Keratinocyte (primary cell): ENCODE measurements around the gene SLC25A14. TPM values are rescaled to one million over a fixed set of nuclear protein-coding genes. Genes with fewer than 3 reads are reported as not detected.

Experiments used
- DNase-seq: peaks from one replicate; pipeline ENCODE4 v3.0.0-alpha.2; 2011; ENCODE audit warnings: low read depth, missing footprints, low spot score
- FAIRE-seq: peaks from 2 replicates; lab custom pipeline; 2011; peaks lifted over from hg19 to GRCh38; lab: Jason Lieb, UNC
- H2AFZ ChIP-seq: 2 replicates; pipeline ENCODE4 v1.6.0; 2012; ENCODE audit warnings: low read length, control low read depth, inconsistent platforms; ENCODE audit not compliant: control insufficient read depth
- H3K27ac ChIP-seq: 2 replicates; pipeline ENCODE4 v1.5.1; 2011; ENCODE audit warnings: low read length; ENCODE audit not compliant: control insufficient read depth, insufficient read depth
- H3K27me3 ChIP-seq: 3 replicates; pipeline ENCODE4 v1.6.0; 2011; ENCODE audit warnings: low read length; ENCODE audit not compliant: control insufficient read depth, insufficient read depth; ENCODE audit errors: extremely low read depth
- H3K36me3 ChIP-seq, 2 experiments: 2 replicates in 1 of 2; 3 replicates in 1 of 2; pipeline ENCODE4 v1.5.1; 2011; ENCODE audit warnings: low read length in 2 of 2, mild to moderate bottlenecking in 1 of 2; ENCODE audit not compliant: control insufficient read depth in 2 of 2, insufficient read depth in 2 of 2; ENCODE audit errors: extremely low read depth in 1 of 2
- H3K4me1 ChIP-seq: 3 replicates; pipeline ENCODE4 v1.5.1; 2011; ENCODE audit warnings: low read length; ENCODE audit not compliant: control insufficient read depth, insufficient read depth; ENCODE audit errors: extremely low read depth
- H3K4me2 ChIP-seq: 3 replicates; pipeline ENCODE4 v1.6.0; 2011; ENCODE audit warnings: low read depth, low read length; ENCODE audit not compliant: control insufficient read depth, insufficient read depth; ENCODE audit errors: extremely low read depth
- H3K4me3 ChIP-seq, 3 experiments: fragments of 200-600 bp in 1 of 3; sonication (generic) in 1 of 3; 2 replicates in 2 of 3; 3 replicates in 1 of 3; pipeline ENCODE4 v1.5.1; 2011 to 2016; ENCODE audit warnings: low read length in 3 of 3, mild to moderate bottlenecking in 3 of 3, control low read depth in 2 of 3, inconsistent platforms in 1 of 3, low read depth in 1 of 3, mixed read lengths in 1 of 3, mixed run types in 1 of 3, moderate library complexity in 1 of 3; ENCODE audit not compliant: control insufficient read depth in 2 of 3, insufficient read depth in 2 of 3; ENCODE audit errors: extremely low read depth in 1 of 3
- H3K79me2 ChIP-seq: 2 replicates; pipeline ENCODE4 v1.6.0; 2012; ENCODE audit warnings: low read length; ENCODE audit not compliant: control insufficient read depth, insufficient read depth
- H3K9ac ChIP-seq: 3 replicates; pipeline ENCODE4 v1.6.0; 2011; ENCODE audit warnings: low read length; ENCODE audit not compliant: control insufficient read depth, insufficient read depth; ENCODE audit errors: extremely low read depth
- H3K9me1 ChIP-seq: 3 replicates; pipeline ENCODE4 v1.6.0; 2011; ENCODE audit warnings: low read length; ENCODE audit not compliant: control insufficient read depth, insufficient read depth; ENCODE audit errors: extremely low read depth
- H3K9me3 ChIP-seq: 2 replicates; pipeline ENCODE4 v1.5.1; 2012; ENCODE audit warnings: low read depth, low read length; ENCODE audit not compliant: control insufficient read depth
- H4K20me1 ChIP-seq: 3 replicates; pipeline ENCODE4 v1.6.0; 2011; ENCODE audit warnings: low read length; ENCODE audit not compliant: control insufficient read depth, insufficient read depth; ENCODE audit errors: extremely low read depth
- CTCF ChIP-seq, 3 experiments: IDR thresholded peaks in 1 of 3; conservative IDR thresholded peaks in 1 of 3; optimal IDR thresholded peaks in 1 of 3; 2 replicates in 2 of 3; 3 replicates in 1 of 3; pipeline versions ENCODE3 to v1.5.1; 2011; ENCODE audit warnings: low read length in 3 of 3, mild to moderate bottlenecking in 3 of 3, moderate library complexity in 2 of 3, control low read depth in 1 of 3, inconsistent platforms in 1 of 3; ENCODE audit not compliant: insufficient read depth in 2 of 3; ENCODE audit errors: extremely low read depth in 1 of 3
- EZH2 ChIP-seq: IDR thresholded peaks from one replicate; pipeline ENCODE4 v1.6.1; 2012; ENCODE audit warnings: inconsistent platforms, mild to moderate bottlenecking, low read length, moderate library complexity
- dilution Hi-C: fragments of 300-500 bp; cut with MboI; formaldehyde crosslinking; loops from one replicate; pipeline ENCODE4 v1.7.0; 2020; ENCODE audit warnings: low sequenced_read_pairs; ENCODE audit not compliant: extremely low pct_ligation_motif_present
- polyA plus RNA-seq, 5 experiments: library from polyadenylated mRNA; depleted of rRNA in 3 of 5; stranded (reverse) in 3 of 5; stranded (forward) in 1 of 5; unstranded in 1 of 5; fragments of >200 nt; gene quantifications; 1 replicate in 1 of 5; 2 replicates in 3 of 5; 3 replicates in 1 of 5; pipeline versions ENCODE4 v1.2.1 to v1.2.3, GENCODE V29; 2011 to 2012; ENCODE audit warnings: missing spikeins in 2 of 5, low read depth in 1 of 5, low replicate concordance in 1 of 5

SLC25A14 gene
- polyA plus RNA-seq, 1 donor (not counting 4 experiments of a cell fraction or from before 2014, with no cell fraction given), result 19.4 TPM

- no peaks in the 10 kb centered on the region for H3K27me3 ChIP-seq
- peaks cover 22% of the 10 kb centered on the region for H3K79me2 ChIP-seq
- FAIRE-seq (no peak), DNase-seq (no peak)
- H3K4me2 ChIP-seq, result peak within 1 kb of the TSS; percentile 70
- H3K9me1 ChIP-seq, result no peaks in the 10 kb centered on the region
- peak within 1 kb of the TSS; percentile 69 to 85 (median 80) for H3K4me3 ChIP-seq
- no peaks in the 10 kb centered on the region for H4K20me1 ChIP-seq
- H3K9me3 ChIP-seq, result no peaks in the 10 kb centered on the region
- H3K27ac ChIP-seq, result peak within 1 kb of the TSS; percentile 49
- dilution Hi-C loops, result no loop called here
- H2AFZ ChIP-seq, result peak within 1 kb of the TSS; percentile 91
- H3K4me1 ChIP-seq, result no peaks in the 10 kb centered on the region
- TF ChIP-seq CTCF (optimal IDR thresholded peaks at IDR 0.05 in 1 of 3, IDR thresholded peaks at IDR 0.05 in 1 of 3, conservative IDR thresholded peaks at IDR 0.05 in 1 of 3; ENCODE audit: extremely low read depth in 1 of 3, insufficient read depth in 2 of 3, low read length in 3 of 3), result no peak
- TF ChIP-seq EZH2, result no peak
- peaks cover 0 to 2% of the 10 kb centered on the region in 2 experiments for H3K36me3 ChIP-seq
- H3K9ac ChIP-seq, result peak within 1 kb of the TSS; percentile 75
Observed at GRCh38 chrX:130401415-130402207, 61.9 kb downstream of the SLC25A14 start, which contains the start of gene RBMX2. Gene RBMX2, plus strand, starts transcription at chrX:130401987. Its CDS starts 46 bp downstream, at chrX:130402033.

GRCh38 chrX:130402208-130402684 is 62.5 kb downstream of the SLC25A14 start:
- Histone ChIP-seq H3K36me3 (peaks cover 0 to 2% of the 10 kb centered on the region in 2 experiments), H2AFZ (peak overlapping the region; percentile 74), H4K20me1 (no peaks in the 10 kb centered on the region), H3K9me3 (no peaks in the 10 kb centered on the region), H3K4me1 (no peaks in the 10 kb centered on the region), H3K4me3 (peak overlapping the region; percentile 69 to 85 (median 80)), H3K27me3 (no peaks in the 10 kb centered on the region), H3K79me2 (peaks cover 22% of the 10 kb centered on the region), H3K9ac (peak overlapping the region; percentile 75), H3K4me2 (peak overlapping the region; percentile 69), H3K27ac (peak overlapping the region; percentile 49), H3K9me1 (no peaks in the 10 kb centered on the region)
- FAIRE-seq (no peak), DNase-seq (no peak)
- dilution Hi-C loops, result no loop called here
- TF ChIP-seq CTCF (optimal IDR thresholded peaks at IDR 0.05 in 1 of 3, IDR thresholded peaks at IDR 0.05 in 1 of 3, conservative IDR thresholded peaks at IDR 0.05 in 1 of 3; ENCODE audit: extremely low read depth in 1 of 3, insufficient read depth in 2 of 3, low read length in 3 of 3), result no peak
- no peak for TF ChIP-seq EZH2
